Adrenal gland (tissue), 12 donors: ENCODE results near the gene ARPC1B. TPM values are rescaled to one million over a fixed set of nuclear protein-coding genes. Genes with fewer than 3 reads are reported as not detected.

Experiments
- DNase-seq, 7 donors: peaks; one replicate each; pipeline ENCODE4 v3.0.0-alpha.2; 2019 to 2020
- H3K27ac ChIP-seq, 5 donors: fragments of 200-600 bp; sonication (generic) in 4 of 5; 1 replicate in 3 of 5; 2 replicates in 2 of 5; pipeline versions ENCODE4 v1.5.1 to v1.8.0; 2016 to 2020; ENCODE audit warnings: mild to moderate bottlenecking in 1 of 5
- H3K27me3 ChIP-seq: fragments of 200-600 bp; 2 replicates; pipeline ENCODE4 v1.8.0; 2021
- H3K36me3 ChIP-seq, 2 donors: fragments of 200-600 bp; replicated peaks in 1 of 2; 1 replicate in 1 of 2; 2 replicates in 1 of 2; pipeline versions ENCODE4 v1.5.1 to v1.8.0; 2018 to 2022
- H3K4me1 ChIP-seq, 2 donors: fragments of 200-600 bp; replicated peaks in 1 of 2; 1 replicate in 1 of 2; 2 replicates in 1 of 2; pipeline versions ENCODE4 v1.5.1 to v1.8.0; 2018 to 2021
- H3K4me3 ChIP-seq, 4 donors: fragments of 200-600 bp; sonication (generic) in 3 of 4; one replicate each; pipeline ENCODE4 v1.5.1; 2016 to 2018
- H3K9me3 ChIP-seq, 3 donors: fragments of 200-600 bp; sonication (generic) in 1 of 3; replicated peaks in 1 of 3; 1 replicate in 2 of 3; 2 replicates in 1 of 3; pipeline versions ENCODE4 v1.5.1 to v1.8.0; 2016 to 2021
- POLR2A ChIP-seq, 2 donors: fragments of 450-650 bp; IDR thresholded peaks; one replicate each; pipeline ENCODE4 v1.6.1; 2017; ENCODE audit warnings: antibody characterized with exemption in 2 of 2, mild to moderate bottlenecking in 2 of 2, moderate library complexity in 1 of 2
- WGBS, 4 donors: extraction: QIAGEN DNeasy Blood & Tissue Kit in 2 of 4; methylation state at CpG; one replicate each; pipeline versions ENCODE4 v1.1.5 to v1.1.7; 2013 to 2017; 5-methylcytosine and 5-hydroxymethylcytosine counted together
- intact Hi-C, 2 donors: fragments of 100-400 bp; cut with DNase I; formaldehyde crosslinking; loops; one replicate each; pipeline versions ENCODE4 v1.14.1 to v1.15.0; 2022 to 2023
- polyA plus RNA-seq, 3 donors: library from polyadenylated mRNA; stranded (reverse); fragments of 200-250 nt in 2 of 3; fragments of 350-450 nt in 1 of 3; fragmentation: Illumina TruSeq in 1 of 3; extraction: RNeasy Lipid Tissue Mini Kit (QIAGEN cat#74804) in 1 of 3; gene quantifications; one replicate each; pipeline ENCODE4 v1.2.3, GENCODE V29; 2013 to 2014
- total RNA-seq, 9 donors: library from RNA; depleted of rRNA in 4 of 9; stranded (reverse); fragments of >200 nt in 4 of 9; fragments of 120-200 nt in 1 of 9; fragmentation: NEBNext Ultra II Directional in 1 of 9; extraction: Animal tissue kit (Norgen Biotek cat#: 25700) in 1 of 9; gene quantifications; one replicate each; pipeline versions ENCODE4 v1.1.0 to v1.2.4, GENCODE V29; 2013 to 2023
- TF ChIP-seq, protein P1 (sequence below), 6 experiments: fragments of 450-650 bp in 4 of 6; fragments of 200-600 bp in 2 of 6; sonication (generic) in 1 of 6; IDR thresholded peaks; 1 replicate in 5 of 6; 2 replicates in 1 of 6; pipeline versions ENCODE4 v1.5.1 to v1.8.0; 2016 to 2021; ENCODE audit warnings: antibody characterized with exemption in 6 of 6, mild to moderate bottlenecking in 2 of 6, moderate library complexity in 1 of 6
- donor health status: healthy with polysubstance abuse.
- donor health status: Bipolar disorder and iron deficiency.
- donor health status: DM: yes; HTN: yes; CAD: no.
- donor health status: DM: no; HTN: no; CAD: no.
- donor health status: DM: no; HTN: no; CAD: no.
- donor health status: DM: yes; HTN: yes; CAD: no.

ARPC1B gene
- total and polyA plus RNA-seq, 12 donors, result 57.2 to 353 (median 94.3) TPM

DNA sequence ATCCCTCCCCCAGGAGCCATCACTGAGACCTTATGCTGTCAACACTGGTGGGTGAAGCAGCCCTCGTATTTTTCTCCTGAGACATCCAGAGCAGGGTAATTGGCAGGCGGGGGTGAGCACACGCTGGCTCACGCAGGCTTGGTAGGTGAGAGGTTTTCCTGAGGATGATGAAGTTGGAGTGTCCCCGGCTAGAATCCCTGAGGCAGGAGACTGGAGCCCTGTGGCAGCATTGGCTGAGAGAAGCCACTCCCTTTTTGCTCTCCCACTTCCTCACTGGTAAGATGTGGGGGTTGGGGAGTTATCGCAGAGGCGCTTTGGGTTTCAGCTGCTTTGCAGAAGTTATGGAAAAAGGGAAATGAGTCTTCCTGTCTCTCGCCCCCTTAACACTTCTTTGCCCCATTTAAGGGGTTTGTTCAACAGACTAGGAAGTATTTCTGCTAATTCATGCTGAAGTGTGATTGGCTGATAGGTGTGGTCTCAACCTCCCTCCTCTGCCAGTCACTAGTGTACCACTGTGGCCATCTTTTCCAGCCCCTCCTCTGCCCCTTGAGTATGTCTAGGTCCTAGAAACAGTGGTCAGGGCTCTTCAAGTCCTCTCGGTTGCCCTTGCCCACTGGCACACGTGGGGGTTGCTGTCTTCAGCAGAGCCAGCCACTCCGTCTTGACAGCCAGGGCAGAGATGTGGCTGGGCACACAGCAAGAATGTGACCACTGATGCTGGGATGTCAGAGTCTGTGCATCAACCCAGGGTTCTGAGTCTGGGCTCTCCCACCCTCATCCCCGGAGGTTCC is 5.7 kb downstream of the ARPC1B start:
- intact Hi-C loops, result no loop called here
- 33 to 49% (median 40%) methylated on average over 11 to 12 of the region's 12 CpGs for WGBS, 4 donors
- peak overlapping the region; percentile 37 to 94 (median 57) for H3K27ac ChIP-seq
- no peaks in the 10 kb centered on the region for H3K27me3 ChIP-seq
- no peak for TF ChIP-seq POLR2A (IDR thresholded peaks at IDR 0.05)
- TF ChIP-seq, protein P1, sequence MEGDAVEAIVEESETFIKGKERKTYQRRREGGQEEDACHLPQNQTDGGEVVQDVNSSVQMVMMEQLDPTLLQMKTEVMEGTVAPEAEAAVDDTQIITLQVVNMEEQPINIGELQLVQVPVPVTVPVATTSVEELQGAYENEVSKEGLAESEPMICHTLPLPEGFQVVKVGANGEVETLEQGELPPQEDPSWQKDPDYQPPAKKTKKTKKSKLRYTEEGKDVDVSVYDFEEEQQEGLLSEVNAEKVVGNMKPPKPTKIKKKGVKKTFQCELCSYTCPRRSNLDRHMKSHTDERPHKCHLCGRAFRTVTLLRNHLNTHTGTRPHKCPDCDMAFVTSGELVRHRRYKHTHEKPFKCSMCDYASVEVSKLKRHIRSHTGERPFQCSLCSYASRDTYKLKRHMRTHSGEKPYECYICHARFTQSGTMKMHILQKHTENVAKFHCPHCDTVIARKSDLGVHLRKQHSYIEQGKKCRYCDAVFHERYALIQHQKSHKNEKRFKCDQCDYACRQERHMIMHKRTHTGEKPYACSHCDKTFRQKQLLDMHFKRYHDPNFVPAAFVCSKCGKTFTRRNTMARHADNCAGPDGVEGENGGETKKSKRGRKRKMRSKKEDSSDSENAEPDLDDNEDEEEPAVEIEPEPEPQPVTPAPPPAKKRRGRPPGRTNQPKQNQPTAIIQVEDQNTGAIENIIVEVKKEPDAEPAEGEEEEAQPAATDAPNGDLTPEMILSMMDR (IDR thresholded peaks at IDR 0.05), result no peak
- DNase-seq, result peak in 5 of 7 donors; percentile 44 to 78 (median 60)
- H3K36me3 ChIP-seq, result no peaks in the 10 kb centered on the region
- H3K4me1 ChIP-seq, result peaks cover 16 to 45% of the 10 kb centered on the region in 2 donors
- H3K9me3 ChIP-seq, result no peaks in the 10 kb centered on the region
- peak overlapping the region in 1 of 4 donors; percentile 27 for H3K4me3 ChIP-seq

DNA sequence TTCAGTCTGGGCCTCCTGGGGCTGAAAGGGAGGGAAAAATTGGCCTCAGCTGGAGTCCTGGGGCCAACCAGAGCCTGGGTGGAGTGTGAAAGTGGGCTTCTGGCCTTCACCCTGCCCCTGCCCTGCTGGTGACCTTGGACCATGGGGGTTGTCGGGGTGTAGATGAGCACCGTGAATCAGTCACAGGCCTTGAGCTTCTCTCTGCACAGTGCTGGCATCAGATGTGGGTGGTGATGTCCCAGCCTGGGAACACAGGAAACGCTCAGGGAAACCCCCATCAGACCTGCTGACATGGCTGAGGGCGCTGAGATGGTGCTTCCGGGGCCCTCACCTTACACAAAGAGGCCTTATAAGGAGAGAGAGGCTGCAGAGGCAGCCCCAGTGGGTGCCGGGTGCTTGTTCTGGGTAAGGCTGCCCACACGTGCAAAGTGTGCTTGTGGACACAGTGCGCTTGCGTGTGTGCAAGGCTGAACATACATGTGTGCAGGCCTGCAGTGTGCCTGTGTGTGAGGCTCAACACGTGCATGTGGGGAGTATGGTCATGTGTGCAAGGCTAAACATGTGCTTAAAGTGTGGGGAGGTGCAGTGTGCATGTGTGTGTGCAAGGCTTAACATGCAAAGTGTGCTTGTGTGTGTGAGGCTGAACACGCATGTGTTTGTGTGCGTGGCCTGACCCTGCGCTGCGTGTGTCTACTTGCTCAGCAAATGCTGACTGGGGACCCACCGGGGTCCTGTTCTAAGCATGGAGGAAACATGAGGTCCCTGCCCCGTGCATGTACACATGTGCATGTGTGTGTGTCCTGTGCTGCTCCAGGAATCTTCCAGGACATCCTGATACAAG is 6.5 kb downstream of the ARPC1B start:
- 51 to 73% (median 60%) methylated on average over 11 to 16 of the region's 16 CpGs for WGBS, 4 donors
- DNase-seq, result peak in 6 of 7 donors; percentile 72 to 86 (median 78)
- Histone ChIP-seq H3K36me3 (no peaks in the 10 kb centered on the region), H3K4me3 (peak overlapping the region in 1 of 4 donors; percentile 25), H3K4me1 (peaks cover 16 to 37% of the 10 kb centered on the region in 2 donors), H3K9me3 (no peaks in the 10 kb centered on the region), H3K27me3 (no peaks in the 10 kb centered on the region), H3K27ac (peak overlapping the region; percentile 7 to 94 (median 57))
- TF ChIP-seq POLR2A (IDR thresholded peaks at IDR 0.05), result no peak
- TF ChIP-seq, protein P1 (IDR thresholded peaks at IDR 0.05), result no peak
- intact Hi-C loops, result no loop called here

DNA sequence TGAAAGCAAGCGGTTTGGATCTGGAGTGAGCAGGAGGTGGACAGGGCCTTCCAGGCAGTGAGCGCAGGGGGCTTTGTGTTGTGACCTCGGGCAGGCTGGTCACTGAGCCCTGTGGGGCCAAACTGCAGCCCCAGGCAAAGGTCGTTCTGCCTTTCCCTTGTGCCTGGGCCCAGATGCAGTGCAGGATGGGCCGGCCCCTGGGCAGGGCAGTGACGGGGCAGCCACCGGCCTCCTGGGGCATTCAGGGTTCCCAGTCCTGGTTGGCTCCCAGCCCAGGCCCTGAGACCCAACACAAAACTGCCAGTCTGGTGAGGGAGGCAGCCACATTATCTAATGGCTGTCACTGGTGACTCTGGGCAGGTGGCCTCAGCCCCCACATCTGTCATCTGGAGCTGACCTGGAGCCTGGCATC is 7.1 kb downstream of the ARPC1B start:
- intact Hi-C loops, result no loop called here
- Histone ChIP-seq H3K9me3 (no peaks in the 10 kb centered on the region), H3K4me3 (no peak overlapping the region), H3K36me3 (peaks cover 0 to 5% of the 10 kb centered on the region in 2 donors), H3K27me3 (no peaks in the 10 kb centered on the region), H3K4me1 (peaks cover 16 to 31% of the 10 kb centered on the region in 2 donors), H3K27ac (peak overlapping the region in 2 of 5 donors; percentile 83 to 94)
- DNase-seq, result peak in 2 of 7 donors; percentile 58 to 71
- TF ChIP-seq POLR2A (IDR thresholded peaks at IDR 0.05), result no peak
- TF ChIP-seq, protein P1 (IDR thresholded peaks at IDR 0.05), result no peak
- WGBS, 4 donors, result 40 to 86% (median 51%) methylated on average over 2 to 7 of the region's 7 CpGs

DNA sequence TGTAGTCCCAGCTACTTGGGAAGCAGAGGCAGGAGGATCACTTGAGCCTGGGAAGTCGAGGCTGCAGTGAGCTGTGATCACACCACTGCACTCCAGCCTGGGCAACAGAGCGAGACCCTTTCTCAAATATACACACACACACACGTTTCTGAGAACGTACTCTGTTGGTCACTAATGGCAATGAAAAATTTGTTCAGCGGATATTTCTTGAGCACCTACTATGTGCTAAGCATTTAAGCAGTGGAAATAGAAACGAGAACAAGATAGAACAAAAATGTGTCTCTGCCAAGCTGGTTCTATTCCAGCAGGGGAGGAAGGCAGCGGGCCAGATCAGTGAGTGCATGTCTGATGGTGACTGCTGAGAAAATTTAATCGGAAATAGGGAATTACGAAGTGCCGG is 8.7 kb downstream of the ARPC1B start:
- Histone ChIP-seq H3K36me3 (peaks cover 0 to 19% of the 10 kb centered on the region in 2 donors), H3K4me1 (peaks cover 16 to 31% of the 10 kb centered on the region in 2 donors)

More for the DNA sequence above, 8.7 kb downstream of the ARPC1B start:
- Histone ChIP-seq H3K9me3 (no peaks in the 10 kb centered on the region), H3K4me3 (no peak overlapping the region), H3K27me3 (no peaks in the 10 kb centered on the region), H3K27ac (no peak overlapping the region)
- no peak for DNase-seq
- intact Hi-C loops, result no loop called here
- WGBS, 4 donors, result 89 to 91% (median 90%) methylated on average over 9 to 10 of the region's 10 CpGs
- no peak for TF ChIP-seq POLR2A (IDR thresholded peaks at IDR 0.05)
- TF ChIP-seq, protein P1 (IDR thresholded peaks at IDR 0.05), result no peak
